GM19452 (cell line): ENCODE data around the gene ATP6V1G3.
"Not testable (repeated sequence)": the region's sequence is repeated elsewhere in the genome, so short reads cannot be mapped to it uniquely, and the experiment has no call there.

ENCODE experiments used
- ATAC-seq: cut with Tn5 transposase; IDR thresholded peaks from one replicate; pipeline ENCODE4 v1.9.1; 2021; ENCODE audit not compliant: unreplicated experiment

ATP6V1G3 gene, protein sequence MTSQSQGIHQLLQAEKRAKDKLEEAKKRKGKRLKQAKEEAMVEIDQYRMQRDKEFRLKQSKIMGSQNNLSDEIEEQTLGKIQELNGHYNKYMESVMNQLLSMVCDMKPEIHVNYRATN

DNA sequence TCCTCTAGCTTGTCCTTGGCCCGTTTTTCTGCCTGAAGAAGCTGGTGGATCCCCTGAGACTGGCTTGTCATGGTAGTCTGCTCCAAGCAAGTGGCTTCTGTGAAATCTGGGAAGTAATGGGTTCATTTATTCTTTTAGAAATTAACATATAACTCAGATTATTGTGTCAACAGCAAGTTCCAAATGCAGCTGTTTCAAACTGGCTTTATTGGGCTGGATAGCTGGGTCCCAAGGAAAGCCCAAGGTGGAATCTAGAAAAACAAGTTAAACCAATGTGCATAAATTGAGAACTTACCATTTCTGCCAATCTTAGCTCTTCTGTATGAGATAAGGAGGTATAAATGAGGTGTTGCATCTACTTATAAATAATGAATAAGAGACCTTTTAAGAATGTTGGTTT is at the start of gene ATP6V1G3:
ATP6V1G3 (minus strand) TSS at position 101 of the 400 bp plus-strand sequence; CDS start at position 71, 30 bp downstream.
- ATAC-seq, result no peak

DNA sequence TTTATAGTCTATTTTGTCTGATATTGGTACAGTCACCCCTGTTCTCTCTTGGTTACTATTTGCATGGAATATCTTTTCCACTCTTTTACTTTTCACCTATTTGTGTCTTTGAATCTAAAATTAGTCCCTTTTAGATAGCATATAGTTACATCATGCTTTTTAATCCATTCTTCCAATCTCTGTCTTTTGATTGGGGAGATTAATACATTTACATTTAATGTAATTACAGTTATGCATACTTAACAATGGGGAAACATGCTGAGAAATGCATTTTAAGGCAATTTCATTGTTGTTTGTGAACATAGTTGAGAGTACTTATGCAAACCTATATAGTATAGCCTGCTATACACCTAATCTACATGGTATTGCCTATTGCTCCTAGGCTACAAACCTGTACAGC is 48.4 kb upstream of the ATP6V1G3 start:
- ATAC-seq, result no peak

DNA sequence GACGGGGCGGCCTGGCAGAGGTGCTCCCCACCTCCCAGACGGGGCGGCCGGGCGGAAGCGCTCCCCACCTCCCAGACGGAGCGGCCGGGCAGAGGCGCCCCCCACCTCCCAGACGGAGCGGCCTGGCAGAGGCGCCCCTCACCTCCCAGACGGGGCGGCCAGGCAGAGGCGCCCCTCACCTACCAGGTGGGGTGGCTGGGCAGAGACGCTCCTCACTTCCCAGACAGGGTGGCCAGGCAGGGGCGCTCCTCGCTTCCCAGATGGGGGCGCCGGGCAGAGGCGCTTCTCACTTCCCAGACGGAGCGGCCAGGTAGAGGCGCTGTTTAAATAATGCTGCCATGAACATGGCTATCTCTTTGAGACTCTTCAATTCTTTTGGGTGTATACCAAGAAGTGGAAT is 43.7 kb upstream of the ATP6V1G3 start:
- no peak for ATAC-seq

DNA sequence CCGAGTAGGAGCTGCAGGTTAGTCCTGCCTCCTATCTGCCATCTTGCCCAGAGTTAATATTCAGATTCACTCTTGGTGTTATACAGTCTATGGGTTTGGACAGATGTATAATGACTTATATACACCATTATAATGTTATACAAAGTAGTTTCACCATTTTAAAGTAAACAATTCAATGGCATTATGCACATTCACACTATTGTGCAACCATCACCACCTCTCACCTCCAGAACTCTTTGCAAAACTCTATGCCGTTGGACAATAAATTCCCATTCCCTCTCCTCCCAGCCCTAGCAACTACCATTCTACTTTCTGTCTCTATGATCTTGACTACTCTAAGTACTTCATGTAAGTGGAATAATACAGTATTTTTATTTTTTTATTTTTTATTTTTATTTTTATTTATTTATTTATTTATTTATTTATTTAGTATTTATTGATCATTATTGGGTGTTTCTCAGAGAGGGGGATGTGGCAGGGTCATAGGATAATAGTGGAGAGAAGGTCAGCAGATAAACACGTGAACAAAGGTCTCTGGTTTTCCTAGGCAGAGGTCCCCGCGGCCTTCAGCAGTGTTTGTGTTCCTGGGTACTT is 42.8 kb upstream of the ATP6V1G3 start:
- ATAC-seq, result not testable (repeated sequence)

DNA sequence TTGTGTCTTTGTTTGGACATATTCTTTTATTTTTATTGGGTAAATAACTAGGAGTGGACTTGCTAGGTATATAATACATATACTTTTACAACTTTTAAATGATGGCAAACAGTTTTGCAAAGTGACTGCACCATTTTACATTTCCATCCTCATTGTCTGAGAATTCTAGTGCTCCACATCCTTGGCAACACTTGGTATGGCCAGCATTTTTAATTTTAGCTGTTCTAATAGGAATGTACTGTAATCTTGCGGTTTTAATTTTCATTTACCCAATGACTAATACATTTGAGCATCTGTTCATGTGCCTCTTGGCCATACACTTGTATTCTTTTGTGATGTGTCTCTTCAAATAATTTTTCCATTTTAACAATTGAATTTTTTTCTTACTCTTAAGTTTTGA is 37.0 kb upstream of the ATP6V1G3 start:
- ATAC-seq, result no peak

DNA sequence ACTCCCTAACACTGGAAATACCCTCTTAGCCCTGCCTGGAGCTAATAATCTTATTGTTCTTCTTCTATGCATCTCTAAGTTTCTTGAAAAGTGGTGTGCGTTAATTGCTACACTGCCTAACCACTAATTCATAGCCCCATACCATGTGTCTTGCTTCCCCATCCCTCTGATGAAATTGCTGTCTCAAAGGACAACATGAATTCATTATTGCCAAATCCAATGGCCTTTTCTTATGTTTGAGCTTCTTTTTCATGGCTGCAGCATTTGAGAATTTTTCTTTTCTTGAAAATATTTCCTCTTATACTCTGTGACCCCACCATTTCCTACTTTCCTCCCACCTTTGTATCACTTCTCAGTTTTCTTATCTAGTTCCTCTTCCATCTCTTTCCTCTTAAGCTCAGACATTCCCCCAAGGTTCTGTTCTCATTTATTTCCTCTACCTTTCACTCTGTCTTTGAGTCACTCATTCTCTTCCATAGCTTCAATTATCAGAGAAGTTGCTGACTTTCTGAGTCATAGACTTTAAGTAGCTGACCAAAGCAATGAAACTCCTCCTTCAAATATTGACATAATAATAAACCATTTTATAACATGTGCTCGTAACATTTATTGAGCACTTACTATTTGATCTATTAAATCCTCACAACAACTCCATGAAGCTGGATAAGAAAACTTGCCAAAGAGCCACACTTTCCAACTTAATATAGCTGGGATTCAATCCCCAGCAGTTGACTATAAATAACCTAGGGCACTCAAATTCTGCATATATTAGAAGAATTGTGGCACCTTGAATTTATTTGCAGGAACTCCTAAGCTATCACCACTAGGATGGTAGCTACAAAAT is 35.5 kb upstream of the ATP6V1G3 start:
- no peak for ATAC-seq

DNA sequence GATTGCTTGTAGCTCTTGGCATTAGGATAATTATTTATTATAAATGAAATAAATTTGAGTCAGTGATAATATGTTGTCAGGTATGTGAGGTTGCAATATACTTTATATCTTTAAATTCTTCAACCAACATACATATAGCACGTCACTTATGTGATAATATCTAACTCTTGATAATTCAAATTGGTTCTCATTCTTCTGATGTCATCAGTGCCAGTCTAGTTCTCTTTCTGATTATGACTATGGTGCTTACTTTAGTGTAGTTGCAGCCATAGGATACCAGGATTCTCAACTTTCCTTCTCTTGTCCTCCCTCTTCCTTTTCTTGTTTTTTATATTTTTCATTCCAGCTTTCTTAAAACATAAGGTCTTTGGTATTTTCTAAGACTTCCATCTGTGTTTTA is 34.8 kb upstream of the ATP6V1G3 start:
- no peak for ATAC-seq

DNA sequence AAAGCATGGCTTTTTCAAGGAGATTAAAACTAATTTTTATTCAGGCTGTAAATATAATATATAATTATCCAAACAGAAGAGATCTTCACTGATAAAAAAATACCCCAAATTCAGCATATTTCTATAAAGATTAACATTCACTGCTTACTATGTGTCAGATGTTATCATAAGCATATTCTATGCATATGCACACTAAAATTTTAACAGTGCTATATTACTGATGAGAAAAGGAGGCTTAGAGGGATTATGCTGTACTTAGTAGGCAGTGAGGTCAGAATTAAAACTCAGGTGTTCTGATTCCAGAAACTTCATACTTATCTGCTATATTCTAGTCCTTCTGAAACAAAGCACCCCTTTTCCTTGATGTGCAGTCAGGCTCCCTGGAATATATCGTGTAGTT is 33.8 kb upstream of the ATP6V1G3 start:
- ATAC-seq, result no peak

DNA sequence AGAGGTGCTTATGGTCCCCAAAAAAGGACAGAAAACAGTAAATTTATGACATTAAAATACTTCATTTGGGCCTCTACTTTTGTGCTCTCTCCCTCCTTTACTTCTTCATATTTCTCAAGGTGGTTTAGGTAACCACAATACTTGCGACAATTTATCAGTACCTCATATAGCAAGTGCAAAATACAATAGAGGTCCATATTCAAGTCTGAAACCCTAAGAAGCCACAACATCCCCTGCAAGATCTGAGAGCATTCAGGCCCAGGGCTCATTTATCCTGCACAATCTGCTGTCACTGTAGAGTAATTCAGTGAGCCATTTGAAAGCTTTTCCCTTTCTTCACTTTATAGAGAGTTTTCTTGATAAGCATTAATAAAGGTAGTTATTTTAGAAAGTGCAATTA is 24.2 kb upstream of the ATP6V1G3 start:
- no peak for ATAC-seq

DNA sequence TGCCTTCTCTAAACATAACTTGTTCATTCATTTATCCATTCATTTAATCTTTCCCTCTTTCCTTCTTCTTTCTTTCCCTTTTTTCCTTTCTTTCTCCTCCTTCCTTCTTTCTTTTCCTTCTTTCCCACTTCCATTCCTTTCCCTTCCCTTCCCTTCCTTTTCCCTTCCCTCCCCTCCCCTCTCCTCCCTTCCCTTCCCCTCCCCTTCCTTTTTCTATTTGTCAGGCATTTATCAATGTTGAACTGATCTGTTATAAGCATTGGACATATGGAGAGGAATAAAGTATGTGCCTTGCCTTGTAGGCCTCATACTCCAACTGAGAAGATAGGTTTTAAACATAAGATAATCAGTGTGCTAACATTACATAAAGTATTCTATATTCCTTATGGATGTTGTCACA is 23.7 kb upstream of the ATP6V1G3 start:
- ATAC-seq, result no peak

DNA sequence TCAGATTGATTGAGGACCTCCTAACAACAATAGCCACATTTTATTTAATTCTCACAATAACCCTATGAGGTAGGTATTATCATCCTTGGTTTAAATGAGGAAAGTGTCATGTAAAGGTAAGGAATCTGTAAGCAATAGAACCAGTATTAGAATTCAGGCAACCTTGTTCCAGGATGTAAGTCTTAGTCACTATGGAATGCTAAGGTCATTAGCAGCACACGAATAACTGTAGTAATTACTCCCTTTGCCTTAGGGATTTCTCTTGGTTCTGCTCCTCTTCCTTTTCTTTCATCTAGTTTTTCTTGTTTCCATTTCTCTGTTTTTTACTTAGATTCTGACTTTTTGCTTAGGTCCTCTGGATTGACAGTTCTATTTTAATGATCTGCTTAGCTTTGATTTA is 23.1 kb upstream of the ATP6V1G3 start:
- ATAC-seq, result no peak

DNA sequence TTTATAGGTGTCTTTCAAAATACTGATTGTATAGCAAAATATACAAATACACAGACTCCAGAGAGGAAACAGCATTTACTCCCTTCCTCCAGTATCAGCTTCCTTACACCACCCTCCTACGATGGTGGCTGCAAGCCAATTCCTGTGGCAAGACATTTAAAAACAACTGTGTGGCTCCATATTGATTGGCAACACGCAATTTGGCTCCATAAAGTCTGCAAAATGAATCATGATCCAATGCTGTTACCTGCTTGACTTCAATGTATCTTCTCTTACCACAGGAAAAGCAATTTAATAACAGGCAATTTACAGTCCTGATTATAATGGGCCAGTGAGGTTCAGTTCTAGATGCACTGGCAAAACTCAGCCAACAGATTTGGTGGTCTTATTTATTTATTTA is 19.7 kb upstream of the ATP6V1G3 start:
- no peak for ATAC-seq

DNA sequence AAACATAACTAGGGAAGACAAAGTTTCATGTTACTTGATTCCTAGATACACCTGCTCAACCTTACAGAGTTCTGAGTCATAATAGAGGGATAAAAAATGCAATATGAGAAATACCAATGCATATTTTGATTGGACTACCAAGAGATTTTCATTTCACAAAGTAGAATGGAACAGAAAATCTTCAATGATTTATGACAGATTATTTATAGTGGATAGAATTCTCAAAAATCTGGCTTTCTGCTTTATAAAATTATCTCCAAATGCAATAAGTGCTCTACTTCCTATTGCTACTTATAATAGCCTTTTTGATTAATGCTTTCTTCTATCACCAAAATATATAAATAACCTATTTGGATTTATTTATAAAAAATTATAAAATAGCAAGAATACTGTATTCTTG is 18.9 kb upstream of the ATP6V1G3 start:
- no peak for ATAC-seq

DNA sequence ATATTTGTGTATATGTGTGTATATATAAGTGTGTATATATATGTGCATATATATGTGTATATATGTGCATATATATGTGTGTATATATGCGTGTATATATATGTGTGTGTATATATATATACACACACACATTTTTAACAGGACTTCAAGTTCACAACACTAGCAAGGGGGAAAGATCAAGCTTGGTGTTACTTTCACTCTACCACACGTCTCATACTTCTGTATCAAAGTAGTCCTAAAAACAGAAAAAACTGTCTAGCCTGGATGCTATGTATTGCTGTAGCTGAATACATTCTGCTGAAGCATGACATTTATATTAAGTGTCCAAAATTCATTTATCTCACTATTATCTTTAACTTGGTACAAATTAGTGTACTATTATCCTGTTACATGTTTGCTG is 17.9 kb upstream of the ATP6V1G3 start:
- no peak for ATAC-seq

DNA sequence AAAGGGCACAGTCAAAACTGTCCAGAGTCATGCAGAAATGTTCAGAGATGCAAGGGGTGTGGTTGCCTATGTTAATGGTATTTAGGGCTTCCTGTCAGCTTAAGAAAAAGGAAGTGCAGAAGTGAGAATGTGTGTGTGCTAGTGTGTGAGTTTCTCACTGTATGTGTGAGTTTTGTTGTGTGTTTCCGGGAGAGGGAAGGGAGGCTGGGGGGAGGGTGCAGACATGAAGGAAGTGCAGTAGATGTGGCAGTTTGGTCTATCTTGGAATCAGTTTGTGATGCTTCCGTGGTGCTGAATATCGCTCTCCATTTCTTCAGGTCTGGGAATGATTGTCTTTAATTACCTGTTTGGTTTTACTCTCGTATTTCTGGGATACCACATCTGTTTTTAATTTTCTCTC is 16.5 kb upstream of the ATP6V1G3 start:
- ATAC-seq, result peak; percentile 91

DNA sequence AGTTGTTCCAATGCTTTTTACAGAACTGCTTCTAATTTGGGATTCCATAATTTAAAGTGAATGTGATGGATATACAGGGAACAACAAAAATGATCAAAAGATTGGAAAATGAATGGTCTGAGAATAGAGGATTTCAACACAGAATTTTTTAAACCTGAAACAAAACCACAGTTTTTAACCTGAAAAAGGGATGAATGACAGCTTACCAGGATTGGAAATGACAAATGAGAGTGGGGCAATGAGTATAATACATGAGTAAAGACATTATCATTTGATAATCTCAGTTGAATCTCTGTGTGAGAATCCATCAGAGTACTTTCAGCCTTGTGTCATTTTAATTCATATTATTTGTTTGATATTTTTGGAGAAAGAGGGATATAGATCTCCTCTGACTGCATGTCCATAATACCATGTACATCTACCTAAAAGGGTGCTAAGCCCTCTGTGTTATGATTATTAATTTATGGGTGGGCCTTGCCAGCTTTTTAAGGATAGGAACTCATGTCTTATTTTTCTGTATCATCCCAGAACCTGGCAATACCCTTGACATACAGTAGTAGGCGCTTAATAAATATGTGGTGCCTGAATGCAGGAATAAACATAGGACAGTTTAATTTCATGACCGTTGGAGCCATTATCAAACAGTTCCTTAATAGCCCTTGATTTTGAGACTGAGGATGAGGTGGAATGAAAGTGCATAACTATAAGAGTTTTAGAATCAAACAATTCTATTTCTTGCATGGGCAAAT is 12.4 kb upstream of the ATP6V1G3 start:
- ATAC-seq, result no peak

DNA sequence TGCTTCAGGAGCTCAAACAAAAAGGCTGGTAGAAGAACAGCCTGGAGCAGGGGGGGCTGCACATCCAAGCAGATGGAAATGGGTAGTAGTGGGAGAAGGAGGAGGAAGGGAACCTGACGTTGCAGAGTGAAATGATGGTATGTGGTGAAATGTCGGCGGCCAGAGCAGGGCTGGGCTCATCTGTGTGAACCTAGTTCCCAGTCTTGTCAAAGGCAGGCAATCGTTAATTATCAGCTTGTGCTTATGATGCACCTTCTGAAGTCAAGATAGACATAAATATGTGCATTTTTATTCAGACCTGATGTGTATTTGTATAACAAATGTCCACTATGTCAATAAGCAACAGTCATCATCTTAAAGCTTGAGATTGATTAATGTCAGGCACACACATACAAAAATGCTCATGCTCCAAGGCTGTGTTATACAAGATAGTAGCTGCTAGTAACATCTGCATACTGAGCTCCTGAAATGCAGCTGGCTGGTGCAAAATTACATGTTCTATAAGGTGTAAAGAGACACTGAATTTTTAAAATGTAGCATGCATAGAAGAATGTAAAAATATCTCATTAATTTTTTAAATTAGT is 10.6 kb upstream of the ATP6V1G3 start:
- no peak for ATAC-seq

DNA sequence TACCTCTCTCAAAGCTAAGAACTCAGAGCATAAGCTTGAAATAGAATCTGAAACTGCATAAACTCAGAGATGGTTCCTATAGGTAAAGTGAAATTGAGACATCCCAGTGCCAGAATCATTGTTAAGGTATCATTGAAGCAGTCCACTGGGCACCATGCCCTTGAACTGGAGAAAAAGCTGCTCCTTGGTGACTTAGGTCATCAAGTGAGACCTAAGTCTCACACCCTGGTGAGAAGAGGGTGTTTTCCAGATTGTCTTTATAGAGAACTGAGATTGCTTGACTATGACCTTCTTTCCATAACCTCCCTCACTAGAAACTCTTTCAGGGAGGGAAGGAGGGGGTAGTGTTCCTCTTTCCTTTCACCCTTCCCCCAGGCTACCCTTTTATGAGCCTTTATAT is 9.4 kb upstream of the ATP6V1G3 start:
- ATAC-seq, result peak; percentile 76

DNA sequence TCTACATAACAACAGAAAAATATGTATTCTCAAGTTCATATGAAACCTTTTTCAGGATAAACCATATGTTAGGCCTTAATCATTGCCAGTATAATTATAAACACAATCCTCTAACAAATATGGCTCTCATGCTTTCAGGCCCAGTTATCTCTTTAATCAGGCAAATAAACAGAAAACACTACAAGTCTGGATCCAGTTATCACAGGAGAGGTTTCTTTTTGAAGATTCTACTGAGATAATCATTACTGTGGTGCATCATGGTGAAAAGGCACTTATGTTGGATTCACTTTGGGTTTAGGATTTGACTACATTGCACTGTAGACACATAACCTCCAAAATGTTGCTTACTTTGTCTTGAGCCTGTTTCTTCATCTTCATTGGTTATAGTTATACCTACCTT is 8.4 kb upstream of the ATP6V1G3 start:
- no peak for ATAC-seq

DNA sequence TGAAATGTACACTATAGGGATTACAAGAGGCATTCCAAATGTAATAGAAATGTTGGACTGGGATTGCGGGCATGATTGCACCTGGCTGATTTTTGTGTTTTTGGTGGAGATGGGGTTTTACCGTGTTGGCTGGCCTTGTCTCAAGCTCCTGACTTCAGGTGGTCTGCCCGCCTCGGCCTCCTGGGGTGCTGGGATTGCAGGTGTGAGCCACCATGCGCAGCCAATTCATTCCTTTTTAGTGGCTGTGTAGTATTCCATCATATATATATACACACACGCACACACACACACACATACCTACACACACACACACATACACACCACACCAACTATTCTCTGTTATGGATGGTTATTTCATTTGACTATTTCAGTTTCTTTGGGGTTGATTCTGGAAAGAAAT is 4.7 kb upstream of the ATP6V1G3 start:
- ATAC-seq, result no peak

DNA sequence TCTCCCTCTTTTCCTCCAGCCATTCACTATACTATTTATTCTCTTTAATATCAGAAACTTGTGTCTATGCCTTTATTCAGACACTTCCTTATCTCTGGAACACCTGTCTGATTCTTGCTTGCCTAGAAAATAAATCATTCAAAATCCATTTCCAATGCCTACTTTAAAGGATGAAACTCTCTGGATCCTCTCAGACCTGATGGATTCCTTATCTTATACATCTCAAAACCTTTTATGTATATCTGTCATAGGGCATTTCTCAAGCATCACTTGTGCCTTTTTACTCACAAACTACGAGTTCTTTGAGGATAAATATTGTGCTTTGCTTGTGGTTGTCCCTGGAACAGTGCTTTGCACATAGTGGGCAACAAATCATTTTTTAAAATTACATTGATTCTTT is 3.8 kb upstream of the ATP6V1G3 start:
- ATAC-seq, result no peak
